K562 (cell line): ENCODE results near the gene CHD6. TPM values are rescaled to one million over a fixed set of nuclear protein-coding genes. Genes with fewer than 3 reads are reported as not detected.
A peak's percentile ranks its signal among the peaks of the same experiment; 100 is the strongest.

Experiments
- ATAC-seq: fragments of 200-7000 bp; cut with Tn5 transposase; 3 replicates; pipeline ENCODE4 v1.9.1; 2020; ENCODE audit warnings: moderate library complexity
- BruUV-seq: library from RNA; stranded (reverse); fragments of 400-500 nt; replicated peaks from 2 replicates; lab custom pipeline; 2021; lab: Mats Ljungman, UMichigan
- CTCF ChIA-PET: fragments of 300-600 bp; formaldehyde crosslinking; extraction: SDS; loops from one replicate; lab custom pipeline; 2021; ENCODE audit warnings: low intra/inter-chr PET ratio; lab: Yijun Ruan, JAX
- POLR2A ChIA-PET: fragments of 300-600, 350-650 bp; sonication (Branson Sonifier 250); formaldehyde crosslinking; extraction: SDS; loops from one replicate; lab custom pipeline; 2021; ENCODE audit warnings: antibody characterized with exemption, inconsistent platforms; lab: Yijun Ruan, JAX
- DNase-seq, 4 experiments: peaks; one replicate each; pipeline versions ENCODE4 v3.0.0 to v3.0.0-alpha.2; 2011 to 2018; ENCODE audit warnings: low spot score in 3 of 4, mixed read lengths in 3 of 4; ENCODE audit errors: extremely low read depth in 1 of 4
- FAIRE-seq: peaks from 2 replicates; lab custom pipeline; 2011; peaks lifted over from hg19 to GRCh38; lab: Jason Lieb, UNC
- H2AFZ ChIP-seq: 2 replicates; pipeline ENCODE4 v1.6.0; 2011; ENCODE audit warnings: low read depth, low read length, control low read depth, inconsistent platforms
- H3K27ac ChIP-seq: fragments of 200-600 bp; 3 replicates; pipeline ENCODE4 v1.8.0; 2011; ENCODE audit warnings: low read depth, mild to moderate bottlenecking, control low read depth, inconsistent platforms, low read length, moderate library complexity, mixed read lengths; ENCODE audit errors: extremely low read depth
- H3K27me3 ChIP-seq, 2 experiments: fragments of 300-600 bp in 1 of 2; 2 replicates in 1 of 2; 3 replicates in 1 of 2; pipeline versions ENCODE4 v1.6.0 to v1.8.0; 2011; ENCODE audit warnings: inconsistent platforms in 2 of 2, low read length in 2 of 2, mild to moderate bottlenecking in 1 of 2, mixed read lengths in 1 of 2, moderate library complexity in 1 of 2; ENCODE audit not compliant: control insufficient read depth in 2 of 2, insufficient read depth in 2 of 2
- H3K36me3 ChIP-seq: fragments of 300-600 bp; 3 replicates; pipeline ENCODE4 v1.8.0; 2011; ENCODE audit warnings: mild to moderate bottlenecking, low read length, inconsistent platforms; ENCODE audit not compliant: control insufficient read depth, insufficient read depth
- H3K4me1 ChIP-seq, 2 experiments: fragments of 200-600 bp in 1 of 2; replicated peaks in 1 of 2; 2 replicates in 1 of 2; 3 replicates in 1 of 2; pipeline versions ENCODE4 v1.5.1 to v1.8.0; 2011; ENCODE audit warnings: inconsistent platforms in 2 of 2, low read length in 2 of 2, mild to moderate bottlenecking in 1 of 2, mixed read lengths in 1 of 2, moderate library complexity in 1 of 2; ENCODE audit not compliant: control insufficient read depth in 2 of 2, insufficient read depth in 2 of 2
- H3K4me2 ChIP-seq: 2 replicates; pipeline ENCODE4 v1.6.1; 2011; ENCODE audit warnings: low read length, control low read depth, inconsistent platforms, mixed read lengths; ENCODE audit not compliant: insufficient read depth
- H3K4me3 ChIP-seq: fragments of 200-600 bp; sonication (generic), shearing (Covaris generic); 2 replicates; pipeline ENCODE4 v1.5.1; 2016; ENCODE audit warnings: control low read depth, inconsistent platforms
- H3K79me2 ChIP-seq: fragments of 200-600 bp; 3 replicates; pipeline ENCODE4 v1.8.0; 2011; ENCODE audit warnings: low read length, inconsistent platforms; ENCODE audit not compliant: control insufficient read depth, insufficient read depth
- H3K9ac ChIP-seq, 2 experiments: 2 replicates each; pipeline versions ENCODE4 v1.6.0 to v1.6.1; 2011; ENCODE audit warnings: low read depth in 2 of 2, low read length in 2 of 2, control low read depth in 1 of 2, inconsistent platforms in 1 of 2, mild to moderate bottlenecking in 1 of 2, mixed read lengths in 1 of 2; ENCODE audit not compliant: insufficient read depth in 1 of 2
- H3K9me1 ChIP-seq: one replicate; pipeline ENCODE4 v1.6.0; 2011; ENCODE audit warnings: inconsistent platforms, mild to moderate bottlenecking, low read length, moderate library complexity; ENCODE audit not compliant: control insufficient read depth, insufficient read depth
- H3K9me3 ChIP-seq: replicated peaks from 2 replicates; pipeline ENCODE4 v1.5.1; 2011; ENCODE audit warnings: low read depth, low read length, inconsistent platforms; ENCODE audit not compliant: control insufficient read depth, insufficient read depth
- H4K20me1 ChIP-seq: replicated peaks from 2 replicates; pipeline ENCODE4 v1.6.1; 2011; ENCODE audit warnings: low read length, inconsistent platforms, mixed read lengths; ENCODE audit not compliant: control insufficient read depth, insufficient read depth
- BACH1 ChIP-seq: fragments of 200-800 bp; sonication (Bioruptor generic); IDR thresholded peaks from 2 replicates; pipeline ENCODE4 v1.6.1; 2016; ENCODE audit warnings: missing genetic modification characterization, missing compliant biosample characterization
- CBX3 ChIP-seq, 2 experiments: IDR thresholded peaks; 1 replicate in 1 of 2; 2 replicates in 1 of 2; pipeline ENCODE4 v1.6.1; 2012; ENCODE audit warnings: inconsistent platforms in 2 of 2, low read length in 2 of 2, borderline replicate concordance in 1 of 2, control low read depth in 1 of 2
- CREB1 ChIP-seq, 2 experiments: sonication (generic) in 1 of 2; formaldehyde crosslinking in 1 of 2; IDR thresholded peaks; 2 replicates each; pipeline versions ENCODE4 v1.6.1 to v1.8.0; 2012 to 2022; ENCODE audit warnings: inconsistent platforms in 1 of 2, mild to moderate bottlenecking in 1 of 2, missing genetic modification reagents in 1 of 2, moderate library complexity in 1 of 2
- FOXK2 ChIP-seq, 2 experiments: fragments of 450-650 bp; IDR thresholded peaks in 1 of 2; conservative IDR thresholded peaks in 1 of 2; 2 replicates each; pipeline ENCODE4 v1.6.1; 2016; ENCODE audit warnings: low read depth in 2 of 2, mild to moderate bottlenecking in 1 of 2
- KLF10 ChIP-seq: fragments of 250-450 bp; sonication (Bioruptor Pico); IDR thresholded peaks from 2 replicates; pipeline ENCODE4 v1.6.1; 2021; ENCODE audit warnings: matching md5 sums
- KLF16 ChIP-seq: IDR thresholded peaks from 2 replicates; pipeline ENCODE4 v1.6.1; 2016; ENCODE audit warnings: antibody characterized with exemption
- MNT ChIP-seq, 2 experiments: fragments of 450-650 bp; conservative IDR thresholded peaks; 2 replicates each; pipeline ENCODE4 v1.6.1; 2017; ENCODE audit warnings: mild to moderate bottlenecking in 2 of 2, moderate library complexity in 2 of 2
- RAD21 ChIP-seq, 2 experiments: fragments of 250-450 bp in 1 of 2; fragments of 450-650 bp in 1 of 2; sonication (Bioruptor Pico) in 1 of 2; formaldehyde crosslinking in 1 of 2; IDR thresholded peaks in 1 of 2; conservative IDR thresholded peaks in 1 of 2; 2 replicates each; pipeline versions ENCODE4 v1.4.0 to v1.8.0; 2020 to 2022; ENCODE audit warnings: mild to moderate bottlenecking in 2 of 2, moderate library complexity in 1 of 2
- RBBP5 ChIP-seq: fragments of 200-600 bp; sonication (generic); IDR thresholded peaks from 2 replicates; pipeline ENCODE4 v1.6.1; 2012; ENCODE audit warnings: borderline replicate concordance, mild to moderate bottlenecking, low read length, control low read depth, inconsistent platforms; ENCODE audit not compliant: insufficient read depth, poor library complexity, severe bottlenecking
- RFX5 ChIP-seq: IDR thresholded peaks from 2 replicates; pipeline ENCODE4 v1.6.1; 2011; ENCODE audit warnings: low read depth, mild to moderate bottlenecking, improper control_type of control experiment, low read length
- ZBTB49 ChIP-seq: sonication (generic); formaldehyde crosslinking; IDR thresholded peaks from 2 replicates; pipeline ENCODE4 v1.8.0; 2022; ENCODE audit warnings: missing genetic modification reagents, mild to moderate bottlenecking, borderline replicate concordance
- ZEB2 ChIP-seq: fragments of 450-650 bp; IDR thresholded peaks from 2 replicates; pipeline ENCODE4 v1.6.1; 2016
- ZNF121 ChIP-seq: sonication (generic); formaldehyde crosslinking; conservative IDR thresholded peaks from 2 replicates; pipeline ENCODE4 v1.8.0; 2022; ENCODE audit warnings: missing genetic modification reagents
- ZNF398 ChIP-seq: fragments of 250-450 bp; sonication (Bioruptor Pico); IDR thresholded peaks from 2 replicates; pipeline ENCODE4 v1.8.0; 2021; ENCODE audit warnings: moderate library complexity, mild to moderate bottlenecking, inconsistent platforms
- WGBS: fragments of 100-300 bp; shearing (Covaris generic); methylation state at CpG from one replicate; pipeline ENCODE4 v1.1.6; 2016; ENCODE audit warnings: low coverage, mixed read lengths; ENCODE audit not compliant: insufficient coverage; ENCODE audit errors: missing lambda C conversion rate; 5-methylcytosine and 5-hydroxymethylcytosine counted together
- in situ Hi-C: fragments of 300-500 bp; cut with MboI; formaldehyde crosslinking; loops from 4 replicates; pipeline ENCODE4 v1.15.0; 2018; ENCODE audit warnings: inconsistent platforms, mixed read lengths
- intact Hi-C: fragments of 100-400 bp; cut with micrococcal nuclease; formaldehyde crosslinking; loops from 2 replicates; pipeline ENCODE4 v1.14.2; 2022
- polyA plus RNA-seq, 8 experiments: library from polyadenylated mRNA; depleted of rRNA in 4 of 8; stranded (reverse) in 5 of 8; unstranded in 3 of 8; fragments of >200 nt; fragmentation: Nextera tagmentation in 2 of 8; fragmentation: Illumina TruSeq in 1 of 8; extraction: Ambion mirVana in 2 of 8; extraction: Trizol in 1 of 8; gene quantifications; 2 replicates each; pipeline versions ENCODE4 v1.2.1 to v1.2.3, GENCODE V29; 2011 to 2014; ENCODE audit warnings: inconsistent platforms in 1 of 8, missing spikeins in 1 of 8
- total RNA-seq, 7 experiments: library from RNA; depleted of rRNA in 6 of 7; stranded (reverse); fragments of >200 nt in 6 of 7; fragmentation: Illumina TruSeq in 2 of 7; extraction: Trizol in 2 of 7; gene quantifications; 2 replicates each; pipeline versions ENCODE4 v1.2.1 to v1.2.3, GENCODE V29; 2011 to 2021; ENCODE audit warnings: low replicate concordance in 1 of 7

The CHD6 gene
- total and polyA plus RNA-seq, 9 of the 15 experiments (the other 6 are each of a cell fraction or from before 2014, with no cell fraction given), result 3.9 to 24.2 (median 12.8) TPM

- Histone ChIP-seq H3K4me2 (peak overlapping the region; percentile 66), H3K4me3 (no peak overlapping the region), H3K36me3 (peaks cover 5% of the 10 kb centered on the region; the same call in 2 of the 3 replicates), H3K9ac (peak overlapping the region in 1 of 2 experiments; percentile 45; a peak in 3 of 4 replicates), H3K4me1 (peaks cover 0 to 16% of the 10 kb centered on the region in 2 experiments; a peak in 3 of 5 replicates), H2AFZ (peak overlapping the region; percentile 58; the same call in 1 of the 2 replicates), H3K79me2 (peaks cover 27% of the 10 kb centered on the region; the same call in 2 of the 3 replicates), H3K27ac (peak overlapping the region; percentile 83), H3K27me3 (no peaks in the 10 kb centered on the region), H3K9me1 (no peaks in the 10 kb centered on the region), H3K9me3 (peaks cover 10% of the 10 kb centered on the region), H4K20me1 (no peaks in the 10 kb centered on the region)
- 40% methylated on average over 8 of the region's 8 CpGs for WGBS
- DNase-seq (peak; percentile 68 to 91 (median 78)), ATAC-seq (peak; percentile 89), FAIRE-seq (peak; percentile 93)
- in situ Hi-C loops (no loop called here), intact Hi-C loops (no loop called here)
- ChIA-PET POLR2A (no interaction called here), CTCF (no interaction called here)
- BruUV-seq, result no TSS peak
- no peak for TF ChIP-seq KLF10 (CRISPR knock-in tag)
- TF ChIP-seq ZNF398 (CRISPR knock-in tag), result no peak
- TF ChIP-seq ZEB2, result peak; percentile 22; the same call in 1 of the 2 replicates
- TF ChIP-seq RFX5, result no peak
- no peak for TF ChIP-seq RBBP5
- TF ChIP-seq CREB1 (IDR thresholded peaks at IDR 0.05), result 0 out of 2 replicates have a peak, but pooled peaks have one; percentile 31
- TF ChIP-seq CREB1 (CRISPR knock-in tag; IDR thresholded peaks at IDR 0.05), result no peak
- no peak for TF ChIP-seq RAD21 (CRISPR knock-in tag; conservative IDR thresholded peaks at IDR 0.05 in 1 of 2, IDR thresholded peaks at IDR 0.05 in 1 of 2)
- TF ChIP-seq ZBTB49 (CRISPR knock-in tag), result no peak
- TF ChIP-seq KLF16, result peak; percentile 14; the same call in 1 of the 2 replicates
- no peak for TF ChIP-seq BACH1 (tag)
- no peak for TF ChIP-seq ZNF121 (CRISPR knock-in tag)
- no peak for TF ChIP-seq FOXK2 (conservative IDR thresholded peaks at IDR 0.05 in 1 of 2, IDR thresholded peaks at IDR 0.05 in 1 of 2; ENCODE audit: low read depth in 2 of 2)
- peak in 1 of 2 experiments; percentile 14; a peak in 1 of 3 replicates for TF ChIP-seq CBX3 (IDR thresholded peaks at IDR 0.05; ENCODE audit: borderline replicate concordance in 1 of 2, low read length in 2 of 2)
- no peak for TF ChIP-seq MNT (conservative IDR thresholded peaks at IDR 0.05)
Observed at GRCh38 chr20:41538810-41539596, 79.2 kb downstream of the CHD6 start.
